Ishikawa (cell line): Measurements from ENCODE around the gene TRIM32.

Source experiments
- CEBPB ChIP-seq: IDR thresholded peaks from 2 replicates; pipeline ENCODE4 v1.6.1; 2012
- CREB1 ChIP-seq: IDR thresholded peaks from 2 replicates; pipeline ENCODE4 v1.6.1; 2012; ENCODE audit warnings: low read depth
- EGR1 ChIP-seq: IDR thresholded peaks from 2 replicates; pipeline ENCODE4 v1.6.1; 2012
- EP300 ChIP-seq: IDR thresholded peaks from 2 replicates; pipeline ENCODE4 v1.6.1; 2012; ENCODE audit warnings: borderline replicate concordance
- FOXM1 ChIP-seq: IDR thresholded peaks from 2 replicates; pipeline ENCODE4 v1.6.1; 2012; ENCODE audit warnings: low read depth, borderline replicate concordance
- MAX ChIP-seq: IDR thresholded peaks from 2 replicates; pipeline ENCODE4 v1.6.1; 2012
- NFIC ChIP-seq: IDR thresholded peaks from 2 replicates; pipeline ENCODE4 v1.6.1; 2012
- RAD21 ChIP-seq: IDR thresholded peaks from 2 replicates; pipeline ENCODE4 v1.6.1; 2012; ENCODE audit warnings: low read depth
- REST ChIP-seq: IDR thresholded peaks from 2 replicates; pipeline ENCODE4 v1.6.1; 2012; ENCODE audit warnings: low read depth, mild to moderate bottlenecking
- TAF1 ChIP-seq: IDR thresholded peaks from 2 replicates; pipeline ENCODE4 v1.6.1; 2012; ENCODE audit warnings: low read depth, mild to moderate bottlenecking
- TCF12 ChIP-seq: IDR thresholded peaks from 2 replicates; pipeline ENCODE4 v1.6.1; 2012; ENCODE audit warnings: low read depth
- TEAD4 ChIP-seq: IDR thresholded peaks from 2 replicates; pipeline ENCODE4 v1.6.1; 2012
- USF1 ChIP-seq: IDR thresholded peaks from 2 replicates; pipeline ENCODE4 v1.6.1; 2012
- YY1 ChIP-seq: IDR thresholded peaks from 2 replicates; pipeline ENCODE4 v1.6.1; 2012; ENCODE audit warnings: low read depth
- ZBTB7A ChIP-seq: IDR thresholded peaks from 2 replicates; pipeline ENCODE4 v1.6.1; 2012; ENCODE audit warnings: low read depth

Gene TRIM32

GRCh38 chr9:116715751-116716150 is 28.6 kb downstream of the TRIM32 start:
- no peak for TF ChIP-seq EGR1
- no peak for TF ChIP-seq CREB1
- TF ChIP-seq EP300, result no peak
- TF ChIP-seq TAF1, result no peak
- TF ChIP-seq NFIC, result no peak
- no peak for TF ChIP-seq USF1
- TF ChIP-seq ZBTB7A, result no peak
- no peak for TF ChIP-seq TEAD4
- no peak for TF ChIP-seq REST
- TF ChIP-seq MAX, result no peak
- TF ChIP-seq FOXM1, result no peak
- TF ChIP-seq RAD21, result no peak
- TF ChIP-seq TCF12, result no peak

- TF ChIP-seq NFIC, result no peak
- TF ChIP-seq YY1, result no peak
- TF ChIP-seq ZBTB7A, result no peak
- TF ChIP-seq REST, result no peak
- TF ChIP-seq TCF12, result no peak
- no peak for TF ChIP-seq EGR1
- TF ChIP-seq RAD21, result no peak
- no peak for TF ChIP-seq CREB1
- no peak for TF ChIP-seq USF1
- no peak for TF ChIP-seq MAX
- no peak for TF ChIP-seq TAF1
Observed at GRCh38 chr9:116716438-116716837, 29.3 kb downstream of the TRIM32 start.

- no peak for TF ChIP-seq MAX
- no peak for TF ChIP-seq EGR1
- TF ChIP-seq TEAD4, result no peak
- no peak for TF ChIP-seq TAF1
- no peak for TF ChIP-seq TCF12
- no peak for TF ChIP-seq NFIC
Observed at GRCh38 chr9:116717150-116717549, 30.0 kb downstream of the TRIM32 start.

- TF ChIP-seq EP300 (no peak), TEAD4 (no peak), REST (no peak), CREB1 (no peak), YY1 (no peak), CEBPB (no peak), USF1 (no peak), NFIC (no peak), FOXM1 (no peak), RAD21 (no peak), MAX (no peak), TCF12 (no peak)
Observed at GRCh38 chr9:116718111-116718510, 31.0 kb downstream of the TRIM32 start.
